Stromal cell of bone marrow (primary cell): ENCODE measurements around the gene SRSF3.
"Not testable (repeated sequence)": the region's sequence is repeated elsewhere in the genome, so short reads cannot be mapped to it uniquely, and the experiment has no call there.

Experiments used
- DNase-seq: peaks from one replicate; pipeline ENCODE4 v3.0.0-alpha.2; 2012; ENCODE audit warnings: low read depth

Gene SRSF3

GRCh38 chr6:36576578-36576977 lies 17.6 kb upstream of the SRSF3 start:
- no peak for DNase-seq

GRCh38 chr6:36577301-36577700 lies 16.9 kb upstream of the SRSF3 start:
- DNase-seq = peak; percentile 40

GRCh38 chr6:36578030-36578429 lies 16.1 kb upstream of the SRSF3 start:
- DNase-seq = no peak

- DNase-seq = no peak
These were observed 15.7 kb upstream of the SRSF3 start for GRCh38 chr6:36578431-36578830.

- no peak for DNase-seq
These were observed 14.0 kb upstream of the SRSF3 start for GRCh38 chr6:36580184-36580526.

- DNase-seq = no peak
These were observed 12.4 kb upstream of the SRSF3 start for GRCh38 chr6:36581716-36582115.

- DNase-seq = no peak
These were observed 7.6 kb upstream of the SRSF3 start for GRCh38 chr6:36586606-36587005.

GRCh38 chr6:36589025-36589400 lies 5.1 kb upstream of the SRSF3 start:
- not testable (repeated sequence) for DNase-seq

- DNase-seq = peak; percentile 68
These were observed 3.9 kb upstream of the SRSF3 start for GRCh38 chr6:36590237-36590636.

- DNase-seq = no peak
These were observed 1.9 kb upstream of the SRSF3 start for GRCh38 chr6:36592221-36592655.

GRCh38 chr6:36593569-36594028 lies 563 bp upstream of the SRSF3 start:
- DNase-seq = no peak

- peak; percentile 38 for DNase-seq
These were observed 868 bp downstream of the SRSF3 start for GRCh38 chr6:36594816-36595643.

- DNase-seq = no peak
These were observed 2.2 kb downstream of the SRSF3 start for GRCh38 chr6:36596356-36596755.

- no peak for DNase-seq
These were observed 3.6 kb downstream of the SRSF3 start for GRCh38 chr6:36597775-36598174.

- DNase-seq = no peak
These were observed 4.2 kb downstream of the SRSF3 start for GRCh38 chr6:36598326-36598725.

- DNase-seq = no peak
These were observed 4.7 kb downstream of the SRSF3 start for GRCh38 chr6:36598739-36599318.

GRCh38 chr6:36599791-36600209 lies 5.6 kb downstream of the SRSF3 start:
- no peak for DNase-seq

GRCh38 chr6:36600564-36601146 lies 6.5 kb downstream of the SRSF3 start:
- no peak for DNase-seq

- not testable (repeated sequence) for DNase-seq
These were observed 7.7 kb downstream of the SRSF3 start for GRCh38 chr6:36601818-36602217.

- DNase-seq = no peak
These were observed 9.3 kb downstream of the SRSF3 start for GRCh38 chr6:36603222-36604089.

- DNase-seq = no peak
These were observed 10.2 kb downstream of the SRSF3 start for GRCh38 chr6:36604090-36605060.
